Activated naive CD4-positive, alpha-beta T cell treated with anti-CD3 and anti-CD28 coated beads, Interleukin-2, amount 10 ng/mL, durations not matched to agents 7 days and 5 days (primary cell): ENCODE measurements around the gene ERFE.
A peak's percentile ranks its signal among the peaks of the same experiment; 100 is the strongest.
"Not testable (repeated sequence)": the region's sequence is repeated elsewhere in the genome, so short reads cannot be mapped to it uniquely, and the experiment has no call there.

ENCODE experiments used
- CTCF ChIA-PET: fragments of 350-600 bp; sonication (Branson Sonifier 250); formaldehyde crosslinking; loops from one replicate; lab custom pipeline; 2021; ENCODE audit warnings: antibody characterized with exemption; lab: Charles Lee
- DNase-seq: peaks from one replicate; pipeline ENCODE4 v3.0.0-alpha.2; 2020
- H3K27ac Mint-ChIP-seq: one replicate; pipeline ENCODE4 v1.8.0; 2021; ENCODE audit warnings: mild to moderate bottlenecking, moderate library complexity, mixed read lengths
- H3K27me3 Mint-ChIP-seq: one replicate; pipeline ENCODE4 v1.8.0; 2021; ENCODE audit warnings: mild to moderate bottlenecking, mixed read lengths
- H3K36me3 Mint-ChIP-seq: one replicate; pipeline ENCODE4 v1.8.0; 2021; ENCODE audit warnings: mixed read lengths
- H3K4me1 Mint-ChIP-seq: one replicate; pipeline ENCODE4 v1.8.0; 2021; ENCODE audit warnings: mixed read lengths
- H3K4me3 Mint-ChIP-seq: one replicate; pipeline ENCODE4 v1.8.0; 2021; ENCODE audit warnings: mild to moderate bottlenecking, moderate library complexity, mixed read lengths
- H3K9me3 Mint-ChIP-seq: one replicate; pipeline ENCODE4 v1.8.0; 2021; ENCODE audit warnings: mixed read lengths

ERFE gene, protein sequence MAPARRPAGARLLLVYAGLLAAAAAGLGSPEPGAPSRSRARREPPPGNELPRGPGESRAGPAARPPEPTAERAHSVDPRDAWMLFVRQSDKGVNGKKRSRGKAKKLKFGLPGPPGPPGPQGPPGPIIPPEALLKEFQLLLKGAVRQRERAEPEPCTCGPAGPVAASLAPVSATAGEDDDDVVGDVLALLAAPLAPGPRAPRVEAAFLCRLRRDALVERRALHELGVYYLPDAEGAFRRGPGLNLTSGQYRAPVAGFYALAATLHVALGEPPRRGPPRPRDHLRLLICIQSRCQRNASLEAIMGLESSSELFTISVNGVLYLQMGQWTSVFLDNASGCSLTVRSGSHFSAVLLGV

DNA sequence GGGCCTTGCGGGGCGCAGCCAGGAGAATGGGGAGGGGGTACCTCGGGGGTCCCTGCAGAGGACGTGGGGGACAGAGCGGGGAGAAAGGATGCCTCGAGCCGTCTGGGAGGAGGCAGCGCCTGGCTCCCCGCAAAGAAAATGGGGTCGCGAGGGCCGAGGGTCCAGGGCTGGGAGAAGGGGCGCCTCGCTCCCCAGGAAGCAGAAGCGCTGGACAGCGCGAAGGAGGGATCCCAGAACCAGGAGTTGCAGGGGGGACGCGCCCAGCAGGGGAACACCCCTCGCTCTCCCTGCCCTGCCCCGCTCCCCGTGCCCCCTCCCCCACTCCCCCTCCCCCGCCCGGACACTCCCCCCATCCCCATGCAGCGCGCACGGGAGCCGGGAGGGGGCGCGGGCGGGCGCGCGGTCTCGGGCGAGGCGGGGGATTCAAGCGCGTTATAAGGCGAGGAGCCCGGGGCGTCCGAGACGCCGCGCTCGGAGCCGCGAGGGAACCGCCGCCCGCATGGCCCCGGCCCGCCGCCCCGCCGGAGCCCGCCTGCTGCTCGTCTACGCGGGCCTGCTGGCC lies at the start of gene ERFE:
ERFE (plus strand) TSS at position 462 of the 562 bp plus-strand sequence; CDS start at position 500, 38 bp downstream.
- peak within 1 kb of the TSS; percentile 65 for H3K4me3 Mint-ChIP-seq
- DNase-seq = peak; percentile 63
- H3K27me3 Mint-ChIP-seq = peaks cover 80% of the 10 kb centered on the region
- no peak within 1 kb of the TSS for H3K27ac Mint-ChIP-seq
- no peaks in the 10 kb centered on the region for H3K36me3 Mint-ChIP-seq
- CTCF ChIA-PET = interaction anchor here (0.7 to 3.3 kb wide), 3 partner anchors 50 to 105 kb away, joined by 3 to 21 read pairs (median 3); no protein-coding TSS in a partner anchor
- peaks cover 6% of the 10 kb centered on the region for H3K4me1 Mint-ChIP-seq
- H3K9me3 Mint-ChIP-seq = peaks cover 2% of the 10 kb centered on the region

DNA sequence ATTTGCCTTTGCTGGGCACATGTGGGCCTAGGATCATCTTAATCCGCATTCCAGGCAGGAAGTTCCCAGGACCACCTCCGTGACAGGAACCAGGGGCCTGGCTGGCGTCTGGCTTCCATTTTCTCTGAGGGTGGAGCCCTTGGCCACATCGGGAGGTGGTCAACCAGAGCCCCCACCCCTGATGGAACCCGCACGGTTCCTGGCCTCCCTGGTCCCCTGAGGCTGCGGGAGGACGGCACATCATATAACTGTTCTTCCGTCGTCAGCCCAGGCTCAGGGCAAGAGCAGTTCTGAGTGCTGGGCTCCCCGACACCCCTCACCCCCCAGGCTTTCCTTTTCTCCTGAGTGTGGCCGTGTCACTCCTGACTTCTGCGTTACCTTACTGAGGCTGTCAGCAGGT lies 45.2 kb upstream of the ERFE start:
- Mint-ChIP-seq H3K27me3 (peaks cover 30% of the 10 kb centered on the region), H3K9me3 (peaks cover 6% of the 10 kb centered on the region), H3K4me1 (peaks cover 10% of the 10 kb centered on the region), H3K36me3 (no peaks in the 10 kb centered on the region), H3K4me3 (no peak overlapping the region), H3K27ac (no peak overlapping the region)
- DNase-seq = no peak
- CTCF ChIA-PET = no interaction called here

DNA sequence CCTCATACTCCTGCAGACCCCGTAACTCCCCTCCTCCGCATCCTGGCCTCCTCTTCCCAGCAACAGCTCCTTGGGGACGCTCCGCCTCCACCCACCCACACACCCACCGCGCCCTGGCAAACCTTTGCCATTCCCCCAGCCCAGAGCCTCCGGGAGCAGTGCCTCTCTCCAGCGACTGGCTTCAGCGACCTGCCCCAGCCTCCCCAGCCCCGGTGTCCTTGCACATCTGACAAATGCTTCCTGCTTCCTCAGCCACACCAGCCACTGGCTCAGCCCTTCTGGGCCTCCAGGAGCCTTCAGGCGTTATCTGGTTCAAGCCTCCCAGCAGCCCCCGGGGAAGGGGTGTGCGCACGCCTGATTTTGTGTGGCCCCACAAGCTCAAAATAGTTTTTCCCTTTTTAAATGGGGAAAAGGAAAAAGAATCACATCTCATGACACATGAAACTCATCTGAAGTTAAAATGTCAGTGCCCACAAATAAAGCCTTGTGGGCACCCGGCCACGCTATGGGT lies 44.4 kb upstream of the ERFE start:
- H3K4me1 Mint-ChIP-seq = peaks cover 2% of the 10 kb centered on the region
- H3K36me3 Mint-ChIP-seq = no peaks in the 10 kb centered on the region
- no peak overlapping the region for H3K4me3 Mint-ChIP-seq
- peaks cover 37% of the 10 kb centered on the region for H3K27me3 Mint-ChIP-seq
- peaks cover 6% of the 10 kb centered on the region for H3K9me3 Mint-ChIP-seq
- no peak overlapping the region for H3K27ac Mint-ChIP-seq
- no peak for DNase-seq
- CTCF ChIA-PET = no interaction called here

DNA sequence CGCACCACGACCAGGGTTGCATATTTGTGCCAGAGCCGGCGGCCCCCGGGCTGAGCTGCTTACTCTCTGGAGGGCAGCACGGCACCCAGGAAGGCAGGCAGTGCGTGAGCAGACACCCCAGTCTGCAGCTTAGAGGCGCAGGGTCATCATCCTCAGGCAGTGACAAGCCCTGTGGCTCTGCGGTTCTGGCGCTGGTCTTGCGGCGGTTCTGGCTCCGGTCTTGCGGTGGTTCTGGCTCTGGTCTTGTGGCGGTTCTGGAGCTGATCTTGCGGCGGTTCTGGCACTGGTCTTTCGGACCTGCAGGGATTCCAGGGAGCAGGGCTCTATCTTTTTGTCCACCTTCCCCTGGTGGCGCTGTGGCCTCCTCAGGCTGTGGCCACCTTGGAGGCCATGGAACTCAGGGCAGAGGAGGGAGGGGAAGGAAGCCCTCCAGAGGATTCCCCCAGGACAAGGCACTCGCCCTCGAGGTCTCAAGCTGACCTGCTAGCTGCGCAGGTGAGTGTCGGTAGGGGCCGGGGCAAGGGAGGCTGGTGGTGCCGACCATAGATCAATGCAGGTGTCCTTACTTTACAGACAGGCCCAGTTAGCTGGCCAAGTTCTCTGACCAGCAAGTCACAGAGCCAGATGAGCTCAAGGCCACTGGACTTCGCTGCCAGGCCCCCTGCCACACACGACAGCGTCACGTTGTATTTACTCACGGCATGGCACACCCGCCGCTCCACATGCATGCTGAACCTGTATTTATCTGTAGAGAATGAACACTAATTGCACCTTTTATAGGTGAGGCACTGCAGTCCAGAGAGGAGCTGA lies 43.7 kb upstream of the ERFE start:
- Mint-ChIP-seq H3K27ac (no peak overlapping the region), H3K4me3 (no peak overlapping the region), H3K4me1 (no peaks in the 10 kb centered on the region), H3K9me3 (peaks cover 6% of the 10 kb centered on the region), H3K27me3 (peaks cover 44% of the 10 kb centered on the region), H3K36me3 (no peaks in the 10 kb centered on the region)
- DNase-seq = no peak
- CTCF ChIA-PET = no interaction called here

DNA sequence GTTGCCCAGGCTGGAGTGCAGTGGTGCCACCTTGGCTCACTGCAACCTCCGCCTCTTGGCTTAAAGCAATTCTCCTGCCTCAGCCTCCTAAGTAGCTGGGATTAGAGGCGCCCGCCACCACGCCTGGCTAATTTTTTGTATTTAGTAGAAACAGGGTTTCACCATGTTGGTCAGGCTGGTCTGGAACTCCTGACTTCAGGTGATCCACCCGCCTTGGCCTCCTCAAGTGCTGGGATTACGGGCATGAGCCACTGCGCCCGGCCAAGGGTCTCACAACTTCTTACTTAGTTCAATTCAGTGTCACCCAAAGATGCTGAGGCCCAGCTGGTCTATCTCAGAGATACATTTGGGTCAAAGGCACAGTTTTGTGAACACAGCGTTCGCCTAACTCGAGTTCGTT lies 43.1 kb upstream of the ERFE start:
- DNase-seq, H3K4me3 Mint-ChIP-seq, H3K4me1 Mint-ChIP-seq, H3K9me3 Mint-ChIP-seq, H3K36me3 Mint-ChIP-seq, H3K27ac Mint-ChIP-seq, CTCF ChIA-PET: not testable (repeated sequence)
- H3K27me3 Mint-ChIP-seq = peaks cover 46% of the 10 kb centered on the region

DNA sequence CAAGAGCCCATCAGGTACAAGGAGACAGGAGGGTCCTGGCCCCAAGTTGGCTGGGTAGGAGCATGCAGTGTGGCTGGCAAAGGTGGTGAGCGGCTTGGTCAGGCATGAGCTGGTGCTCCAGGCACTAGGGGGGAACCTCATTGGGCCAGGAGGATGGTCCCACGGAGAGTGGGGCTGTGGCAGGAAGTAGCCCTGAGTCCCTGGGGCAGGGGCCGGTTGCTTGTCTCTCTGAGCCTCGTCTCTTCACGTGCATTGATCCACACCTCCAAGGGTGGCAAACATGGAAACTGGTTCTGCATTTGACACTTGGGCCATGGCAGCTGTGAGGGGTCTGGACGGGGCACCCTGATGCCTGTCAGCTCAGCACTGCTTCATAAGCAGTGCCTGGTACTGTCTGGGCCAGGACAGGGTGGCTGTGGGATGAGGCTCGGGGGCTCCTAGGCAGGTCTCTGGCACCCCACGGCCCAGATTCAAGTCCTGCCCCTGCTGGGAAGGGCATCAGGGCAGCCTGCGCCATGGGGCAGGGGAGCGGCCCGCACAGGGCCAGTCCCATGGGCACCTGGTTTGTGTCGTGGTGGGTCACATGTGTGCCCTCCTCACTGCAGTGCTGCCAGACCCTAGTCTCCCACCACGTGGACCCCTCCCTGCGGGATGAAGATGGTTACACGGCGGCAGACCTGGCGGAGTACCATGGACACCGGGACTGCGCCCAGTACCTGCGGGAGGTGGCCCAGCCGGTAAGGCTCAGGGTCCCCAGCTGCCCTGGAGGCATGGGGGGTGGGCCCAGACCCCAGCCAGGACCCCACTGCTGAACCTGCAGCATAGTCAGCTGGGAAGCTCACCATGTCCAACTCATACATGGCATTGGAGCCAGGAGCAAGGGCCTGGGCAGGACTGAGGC lies 42.2 kb upstream of the ERFE start:
- H3K27me3 Mint-ChIP-seq = peaks cover 46% of the 10 kb centered on the region
- CTCF ChIA-PET = no interaction called here
- no peak overlapping the region for H3K4me3 Mint-ChIP-seq
- H3K9me3 Mint-ChIP-seq = peaks cover 6% of the 10 kb centered on the region
- H3K4me1 Mint-ChIP-seq = no peaks in the 10 kb centered on the region
- no peak for DNase-seq
- no peaks in the 10 kb centered on the region for H3K36me3 Mint-ChIP-seq
- H3K27ac Mint-ChIP-seq = no peak overlapping the region

DNA sequence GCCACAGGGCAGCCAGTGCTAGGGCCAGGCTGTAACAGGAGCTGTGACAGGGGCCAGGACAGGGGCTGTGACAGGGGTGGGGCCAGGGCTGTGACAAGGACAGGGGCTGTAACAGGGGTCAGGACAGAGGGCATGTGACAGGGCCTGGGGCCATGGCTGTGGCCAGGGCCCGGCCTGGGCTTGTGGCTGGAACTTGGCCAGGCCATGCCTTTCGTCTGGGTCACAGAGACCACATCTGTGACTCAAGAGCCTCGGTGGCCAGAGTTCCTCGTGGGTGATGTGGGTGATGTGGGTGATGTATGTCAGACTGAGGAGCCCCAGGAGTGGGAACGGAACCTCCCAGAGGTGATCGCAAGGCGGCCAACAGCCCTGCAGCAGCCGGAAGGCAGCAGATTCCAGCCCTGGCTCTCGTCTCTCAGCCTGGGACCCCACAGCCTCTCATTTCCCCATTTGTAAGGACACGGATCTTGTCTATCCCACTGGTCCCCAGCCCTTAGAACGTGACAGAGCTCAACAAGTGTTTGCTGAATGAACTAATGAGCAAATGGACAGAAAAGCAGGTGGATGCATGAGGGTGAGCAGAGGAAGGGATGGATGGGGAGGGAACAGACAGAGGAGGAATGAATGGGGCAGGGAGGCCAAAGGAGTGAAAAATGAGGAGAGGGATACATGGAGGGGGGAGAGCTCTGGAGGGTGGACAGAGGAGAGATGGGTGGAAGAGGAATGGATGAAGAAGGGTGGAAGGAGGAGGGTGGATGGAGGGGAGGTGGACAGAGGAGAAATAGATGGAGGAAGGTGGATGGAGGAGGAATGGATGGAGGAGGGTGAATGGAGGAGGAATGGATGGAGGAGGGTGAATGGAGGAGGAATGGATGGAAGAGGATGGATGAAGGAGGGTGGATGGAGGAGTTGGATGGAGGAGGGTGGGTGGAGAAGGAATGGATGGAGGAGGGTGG lies 41.3 kb upstream of the ERFE start:
- Mint-ChIP-seq H3K4me3 (no peak overlapping the region), H3K27me3 (peaks cover 46% of the 10 kb centered on the region), H3K27ac (no peak overlapping the region), H3K4me1 (no peaks in the 10 kb centered on the region), H3K36me3 (no peaks in the 10 kb centered on the region), H3K9me3 (peaks cover 6% of the 10 kb centered on the region)
- no peak for DNase-seq
- CTCF ChIA-PET = no interaction called here

DNA sequence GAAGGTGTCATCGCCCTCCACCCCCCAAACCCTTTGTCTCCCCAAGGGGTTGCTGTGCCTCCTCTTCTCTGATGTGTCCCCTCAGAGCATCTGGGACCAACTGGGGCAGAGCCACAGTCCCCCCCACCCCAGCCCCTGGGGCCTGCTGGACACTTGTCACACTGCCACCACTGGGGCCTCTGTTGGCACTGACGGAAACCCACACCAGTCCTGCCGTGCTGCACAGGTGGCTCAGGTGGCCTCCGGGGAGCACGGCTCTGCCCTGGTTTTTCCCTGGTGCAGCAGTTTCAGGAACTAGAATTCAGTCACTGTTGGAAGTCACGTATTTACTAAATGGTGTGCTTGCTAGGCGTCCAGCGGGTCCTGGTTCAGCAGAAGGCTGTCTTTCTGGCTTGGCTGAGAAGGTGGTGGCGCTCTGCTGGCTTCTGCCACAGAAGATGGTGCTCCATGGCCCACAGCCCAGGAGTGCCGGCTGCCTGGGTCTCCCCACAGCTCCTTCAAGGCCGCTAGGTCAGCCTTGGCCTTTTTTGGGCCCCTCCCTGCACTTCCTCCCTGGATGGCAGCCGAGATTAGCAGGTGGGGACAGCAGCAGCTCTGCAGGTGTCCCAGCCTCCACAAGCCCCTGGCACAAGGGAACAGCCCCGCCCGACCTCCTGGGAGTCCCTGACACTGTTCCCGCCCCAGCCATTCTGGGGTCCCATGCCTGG lies 38.9 kb upstream of the ERFE start:
- Mint-ChIP-seq H3K9me3 (no peaks in the 10 kb centered on the region), H3K36me3 (no peaks in the 10 kb centered on the region), H3K4me3 (no peak overlapping the region), H3K4me1 (no peaks in the 10 kb centered on the region), H3K27ac (no peak overlapping the region), H3K27me3 (peaks cover 39% of the 10 kb centered on the region)
- DNase-seq = no peak
- CTCF ChIA-PET = no interaction called here

DNA sequence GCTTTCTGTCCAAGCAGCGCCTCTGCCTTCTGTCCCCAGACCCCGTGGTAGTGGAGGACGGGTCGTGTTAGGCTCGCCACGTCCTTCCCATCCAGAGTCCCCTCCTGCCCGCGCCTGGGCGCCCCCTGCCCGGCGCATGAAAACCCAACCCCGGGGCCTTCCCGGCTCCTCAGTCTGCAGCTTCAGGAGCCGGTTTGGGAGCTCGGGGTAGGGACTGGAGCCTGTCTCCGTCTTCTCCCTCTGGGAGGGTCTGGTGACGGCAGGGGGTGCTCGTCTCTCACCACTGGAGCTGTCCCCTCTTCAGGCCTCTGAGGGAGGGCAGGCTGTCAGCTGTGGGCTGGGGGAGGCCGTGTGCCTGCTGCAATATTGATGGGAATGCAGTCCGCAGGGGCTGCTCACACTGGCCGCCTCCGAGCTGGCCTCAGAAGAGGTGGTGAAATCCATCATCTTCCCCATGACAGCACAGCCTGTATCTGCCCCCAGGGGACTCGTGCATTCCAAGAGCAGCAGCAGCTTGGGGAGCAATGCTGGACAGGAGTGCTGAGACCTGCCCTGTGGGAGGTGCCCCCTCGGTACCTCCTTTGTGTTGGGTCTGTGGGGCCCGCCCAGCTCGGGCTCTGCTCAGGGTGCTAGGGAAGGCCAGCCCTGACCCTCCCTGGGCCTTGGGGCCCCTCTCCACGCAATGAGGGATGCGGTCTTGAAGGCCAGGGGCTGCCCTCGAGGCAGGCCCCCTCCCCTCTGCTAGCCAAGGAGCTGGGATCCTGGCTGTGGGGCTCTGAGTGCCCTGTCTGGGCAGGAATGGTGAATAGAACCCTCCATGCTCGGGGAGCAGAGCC lies 38.1 kb upstream of the ERFE start:
- CTCF ChIA-PET = no interaction called here
- DNase-seq = no peak
- Mint-ChIP-seq H3K36me3 (no peaks in the 10 kb centered on the region), H3K9me3 (no peaks in the 10 kb centered on the region), H3K4me1 (no peaks in the 10 kb centered on the region), H3K27ac (no peak overlapping the region), H3K27me3 (peaks cover 39% of the 10 kb centered on the region), H3K4me3 (no peak overlapping the region)

DNA sequence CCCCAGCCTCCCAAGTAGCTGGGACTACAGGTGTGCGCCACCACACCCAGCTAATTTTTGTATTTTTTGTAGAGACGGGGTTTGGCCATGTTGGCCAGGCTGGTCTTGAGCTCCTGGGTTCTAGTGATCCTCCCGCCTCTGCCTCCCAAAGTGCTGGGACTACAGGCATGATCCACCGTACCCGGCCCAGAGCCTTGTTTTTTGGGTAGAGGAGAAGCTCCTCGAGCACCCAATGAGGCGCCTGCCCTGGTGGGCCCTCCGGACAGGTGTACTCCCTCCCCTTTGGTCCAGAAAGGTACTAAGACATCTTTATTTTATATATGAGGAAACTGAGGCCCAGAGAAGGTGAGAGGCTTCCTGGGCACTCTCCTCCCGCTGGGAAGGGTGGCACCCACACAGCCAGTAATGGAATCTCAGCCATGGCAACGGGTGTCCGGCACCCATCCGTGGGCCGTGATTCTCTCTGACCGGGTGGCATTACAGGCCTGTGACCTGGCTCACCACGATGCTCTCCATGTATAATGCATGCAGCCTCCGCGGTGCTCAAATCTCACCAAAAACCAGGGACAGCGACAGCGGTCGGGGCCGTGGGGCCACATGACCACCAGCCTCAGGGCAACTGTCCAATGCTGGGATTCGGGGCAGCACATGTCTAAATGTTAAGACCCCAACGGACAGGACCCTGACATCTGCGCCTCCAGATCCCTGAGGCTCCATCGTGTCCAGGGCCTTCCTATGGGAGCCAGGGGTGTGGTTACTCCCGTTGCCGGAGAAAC lies 37.1 kb upstream of the ERFE start:
- H3K4me1 Mint-ChIP-seq = no peaks in the 10 kb centered on the region
- DNase-seq = no peak
- no peaks in the 10 kb centered on the region for H3K36me3 Mint-ChIP-seq
- no peak overlapping the region for H3K4me3 Mint-ChIP-seq
- peaks cover 33% of the 10 kb centered on the region for H3K27me3 Mint-ChIP-seq
- H3K27ac Mint-ChIP-seq = no peak overlapping the region
- H3K9me3 Mint-ChIP-seq = no peaks in the 10 kb centered on the region
- CTCF ChIA-PET = no interaction called here
